Measurements from ENCODE around the gene CLMN. TPM values are rescaled to one million over a fixed set of nuclear protein-coding genes. Genes with fewer than 3 reads are reported as not detected.
A peak's percentile ranks its signal among the peaks of the same experiment; 100 is the strongest.

Gene CLMN
- total and polyA plus RNA-seq, 2 experiments from 2014 or later, result 0.11 to 0.53 TPM

DNA sequence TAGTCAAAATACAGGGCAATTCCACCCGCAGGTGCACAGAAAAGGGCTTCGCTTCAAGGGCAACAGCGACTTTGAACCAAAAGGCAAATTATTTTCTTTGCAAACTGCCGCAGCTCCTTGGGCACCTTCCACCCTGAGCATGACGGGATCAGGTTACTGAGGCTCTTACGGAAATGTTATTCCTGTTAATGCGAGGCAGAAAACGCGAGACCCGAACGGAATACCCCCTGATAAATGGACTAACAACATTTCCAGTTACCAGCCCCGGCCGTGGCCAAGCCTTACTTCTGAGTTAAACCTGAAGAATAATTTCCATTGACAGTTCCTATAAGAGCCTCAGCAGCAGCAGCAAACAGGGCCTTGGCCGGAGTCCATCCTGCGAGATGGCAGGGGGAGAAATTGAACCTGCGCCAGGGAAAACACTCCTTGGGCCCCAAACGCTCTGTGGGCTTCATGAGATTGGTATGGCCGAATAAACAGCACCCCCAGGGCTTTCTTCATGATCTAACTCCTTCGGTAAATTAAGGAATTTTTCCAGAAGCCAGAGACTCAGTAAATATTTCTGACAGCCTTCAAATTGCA lies 92.3 kb downstream of the CLMN start:
- Histone ChIP-seq H3K27ac (no peak overlapping the region), H4K20me1 (ENCODE audit: insufficient read depth) (no peaks in the 10 kb centered on the region), H3K9me2 (ENCODE audit: insufficient read depth) (no peaks in the 10 kb centered on the region), H3K27me3 (replicated peaks; ENCODE audit: insufficient read depth) (no peaks in the 10 kb centered on the region; the same call in 1 of the 2 replicates), H3K4me1 (ENCODE audit: insufficient read depth) (no peaks in the 10 kb centered on the region), H3F3A (ENCODE audit: insufficient read depth) (no peaks in the 10 kb centered on the region), H3K79me2 (ENCODE audit: insufficient read depth) (no peaks in the 10 kb centered on the region), H2AFZ (no peak overlapping the region), H3K4me2 (ENCODE audit: unreplicated experiment) (no peak overlapping the region), H3K9ac (no peak overlapping the region), H3K9me3 (ENCODE audit: low read depth) (no peaks in the 10 kb centered on the region), H3K4me3 (no peak overlapping the region), H3K36me3 (ENCODE audit: low read depth) (no peaks in the 10 kb centered on the region)
- in situ Hi-C loops (cut with MboI), result no loop called here
- DNase-seq, result no peak
- TF ChIP-seq EZH2phosphoT487 (IDR thresholded peaks at IDR 0.05; ENCODE audit: insufficient read depth, low read depth) (no peak), EZH2 (IDR thresholded peaks at IDR 0.05; ENCODE audit: insufficient read depth, poor library complexity, severe bottlenecking) (no peak)
- 65 to 69% methylated on average over 19 of the region's 19 CpGs for WGBS, 2 experiments (ENCODE audit: low coverage in 1 of 2, low lambda C conversion rate in 2 of 2, missing lambda C conversion rate in 2 of 2)

DNA sequence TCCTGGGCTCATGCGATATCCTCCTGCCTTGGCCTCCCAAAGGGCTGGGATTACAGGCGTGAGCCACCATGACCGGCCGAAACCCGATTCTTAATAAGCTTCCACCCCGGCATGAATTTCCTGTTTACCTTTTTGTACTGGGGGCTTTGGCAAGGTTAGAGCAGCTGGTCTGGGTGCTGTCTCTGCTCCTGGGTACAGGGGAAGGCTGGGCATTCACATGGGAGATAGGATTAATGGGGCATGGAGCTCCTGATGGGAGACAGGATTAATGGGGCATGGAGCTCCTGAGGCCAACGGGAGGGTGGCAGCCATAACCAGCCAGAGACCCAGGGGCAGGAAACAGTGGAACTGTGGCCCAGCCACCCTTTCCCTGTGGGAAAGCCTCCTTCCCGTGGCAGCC lies 92.9 kb downstream of the CLMN start:
- H3K9ac ChIP-seq, result no peak overlapping the region
- no peak overlapping the region for H3K4me2 ChIP-seq (ENCODE audit: unreplicated experiment)
- no peaks in the 10 kb centered on the region for H3K36me3 ChIP-seq (ENCODE audit: low read depth)
- H4K20me1 ChIP-seq (ENCODE audit: insufficient read depth), result no peaks in the 10 kb centered on the region
- no peaks in the 10 kb centered on the region for H3K9me2 ChIP-seq (ENCODE audit: insufficient read depth)
- no peak for TF ChIP-seq EZH2phosphoT487 (IDR thresholded peaks at IDR 0.05; ENCODE audit: insufficient read depth, low read depth)
- TF ChIP-seq EZH2 (IDR thresholded peaks at IDR 0.05; ENCODE audit: insufficient read depth, poor library complexity, severe bottlenecking), result no peak
- no peaks in the 10 kb centered on the region; the same call in 1 of the 2 replicates for H3K27me3 ChIP-seq (replicated peaks; ENCODE audit: insufficient read depth)
- no peak overlapping the region for H3K4me3 ChIP-seq
- no peak for DNase-seq
- H2AFZ ChIP-seq, result no peak overlapping the region
- no peak overlapping the region for H3K27ac ChIP-seq
- in situ Hi-C loops (cut with MboI), result no loop called here
- H3K79me2 ChIP-seq (ENCODE audit: insufficient read depth), result no peaks in the 10 kb centered on the region
- 76 to 80% methylated on average over 8 of the region's 8 CpGs for WGBS, 2 experiments (ENCODE audit: low coverage in 1 of 2, low lambda C conversion rate in 2 of 2, missing lambda C conversion rate in 2 of 2)
- H3F3A ChIP-seq (ENCODE audit: insufficient read depth), result no peaks in the 10 kb centered on the region
- H3K9me3 ChIP-seq (ENCODE audit: low read depth), result no peaks in the 10 kb centered on the region
- H3K4me1 ChIP-seq (ENCODE audit: insufficient read depth), result no peaks in the 10 kb centered on the region

- H3K4me3 ChIP-seq, result no peak overlapping the region
- H3K27me3 ChIP-seq (replicated peaks; ENCODE audit: insufficient read depth), result no peaks in the 10 kb centered on the region; the same call in 1 of the 2 replicates
- no peak overlapping the region for H3K9ac ChIP-seq
- H3K9me2 ChIP-seq (ENCODE audit: insufficient read depth), result no peaks in the 10 kb centered on the region
- no peaks in the 10 kb centered on the region for H3K9me3 ChIP-seq (ENCODE audit: low read depth)
- no peak overlapping the region for H3K4me2 ChIP-seq (ENCODE audit: unreplicated experiment)
- TF ChIP-seq EZH2phosphoT487 (IDR thresholded peaks at IDR 0.05; ENCODE audit: insufficient read depth, low read depth) (no peak), EZH2 (IDR thresholded peaks at IDR 0.05; ENCODE audit: insufficient read depth, poor library complexity, severe bottlenecking) (no peak)
- H3K27ac ChIP-seq, result no peak overlapping the region
- no peak overlapping the region for H2AFZ ChIP-seq
- in situ Hi-C loops (cut with MboI), result no loop called here
- H3K36me3 ChIP-seq (ENCODE audit: low read depth), result no peaks in the 10 kb centered on the region
- no peaks in the 10 kb centered on the region for H3K79me2 ChIP-seq (ENCODE audit: insufficient read depth)
- no peak for DNase-seq
- WGBS, 2 experiments (ENCODE audit: low coverage in 1 of 2, low lambda C conversion rate in 2 of 2, missing lambda C conversion rate in 2 of 2), result 75% methylated on average over 7 of the region's 7 CpGs
- H3F3A ChIP-seq (ENCODE audit: insufficient read depth), result no peaks in the 10 kb centered on the region
- H3K4me1 ChIP-seq (ENCODE audit: insufficient read depth), result no peaks in the 10 kb centered on the region
- no peaks in the 10 kb centered on the region for H4K20me1 ChIP-seq (ENCODE audit: insufficient read depth)
Observed at GRCh38 chr14:95225251-95225887, 94.3 kb downstream of the CLMN start.

GRCh38 chr14:95222870-95223398 lies 96.8 kb downstream of the CLMN start:
- DNase-seq, result peak; percentile 47
- no peak overlapping the region for H3K4me3 ChIP-seq
- no peak for TF ChIP-seq EZH2 (IDR thresholded peaks at IDR 0.05; ENCODE audit: insufficient read depth, poor library complexity, severe bottlenecking)
- TF ChIP-seq EZH2phosphoT487 (IDR thresholded peaks at IDR 0.05; ENCODE audit: insufficient read depth, low read depth), result no peak
- no peaks in the 10 kb centered on the region for H3K36me3 ChIP-seq (ENCODE audit: low read depth)
- no peaks in the 10 kb centered on the region for H3K27me3 ChIP-seq (replicated peaks; ENCODE audit: insufficient read depth)
- H3K9ac ChIP-seq, result no peak overlapping the region
- H3K9me3 ChIP-seq (ENCODE audit: low read depth), result no peaks in the 10 kb centered on the region
- H3K79me2 ChIP-seq (ENCODE audit: insufficient read depth), result no peaks in the 10 kb centered on the region
- no peaks in the 10 kb centered on the region for H3K9me2 ChIP-seq (ENCODE audit: insufficient read depth)
- H4K20me1 ChIP-seq (ENCODE audit: insufficient read depth), result no peaks in the 10 kb centered on the region
- H3F3A ChIP-seq (ENCODE audit: insufficient read depth), result no peaks in the 10 kb centered on the region
- H3K4me2 ChIP-seq (ENCODE audit: unreplicated experiment), result no peak overlapping the region
- no peak overlapping the region for H2AFZ ChIP-seq
- H3K27ac ChIP-seq, result no peak overlapping the region
- WGBS, 2 experiments (ENCODE audit: low coverage in 1 of 2, low lambda C conversion rate in 2 of 2, missing lambda C conversion rate in 2 of 2), result 49 to 61% methylated on average over 3 of the region's 3 CpGs
- no peaks in the 10 kb centered on the region for H3K4me1 ChIP-seq (ENCODE audit: insufficient read depth)
- in situ Hi-C loops (cut with MboI), result no loop called here

Measured in GM23248 (cell line).